GM21825 (cell line): ENCODE data around the gene CETP.
A peak's percentile ranks its signal among the peaks of the same experiment; 100 is the strongest.
"Not testable (repeated sequence)": the region's sequence is repeated elsewhere in the genome, so short reads cannot be mapped to it uniquely, and the experiment has no call there.

Source experiments
- ATAC-seq: cut with Tn5 transposase; IDR thresholded peaks from one replicate; pipeline ENCODE4 v1.9.1; 2021; ENCODE audit warnings: mild to moderate bottlenecking, moderate library complexity; ENCODE audit not compliant: unreplicated experiment

CETP gene

DNA sequence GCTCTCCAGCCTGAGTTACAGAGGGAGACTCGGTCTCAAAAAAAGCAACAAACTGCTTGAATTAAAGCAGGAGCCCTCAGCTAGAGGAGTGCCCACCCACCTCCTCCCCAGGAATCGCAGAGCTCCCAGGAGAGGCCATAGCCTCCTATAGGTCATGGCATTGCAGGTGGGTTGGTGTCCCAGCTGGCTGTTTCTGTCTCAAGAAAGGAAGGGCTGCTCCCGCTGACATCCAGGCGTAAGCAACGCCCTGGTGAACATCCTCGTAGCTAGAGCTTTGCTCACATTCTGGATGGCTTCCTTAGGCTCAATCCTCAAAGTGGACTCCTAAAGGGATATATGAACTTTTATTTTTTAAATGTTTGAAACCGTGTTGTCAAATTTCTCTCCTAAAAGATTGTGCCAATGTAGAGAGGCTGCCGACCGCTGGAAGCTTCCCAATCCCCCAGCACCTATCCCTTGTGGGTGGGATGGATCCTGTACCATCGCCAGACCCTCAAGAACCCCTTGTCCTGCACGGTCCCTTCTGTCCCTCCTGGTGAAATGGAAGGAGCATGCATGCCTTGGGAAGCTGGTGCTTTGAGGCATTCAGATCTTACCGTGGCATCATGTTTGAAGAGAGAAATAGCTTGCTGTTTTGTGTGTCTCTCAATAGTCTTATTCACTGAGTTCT is 33.5 kb downstream of the CETP start:
- ATAC-seq: no peak

DNA sequence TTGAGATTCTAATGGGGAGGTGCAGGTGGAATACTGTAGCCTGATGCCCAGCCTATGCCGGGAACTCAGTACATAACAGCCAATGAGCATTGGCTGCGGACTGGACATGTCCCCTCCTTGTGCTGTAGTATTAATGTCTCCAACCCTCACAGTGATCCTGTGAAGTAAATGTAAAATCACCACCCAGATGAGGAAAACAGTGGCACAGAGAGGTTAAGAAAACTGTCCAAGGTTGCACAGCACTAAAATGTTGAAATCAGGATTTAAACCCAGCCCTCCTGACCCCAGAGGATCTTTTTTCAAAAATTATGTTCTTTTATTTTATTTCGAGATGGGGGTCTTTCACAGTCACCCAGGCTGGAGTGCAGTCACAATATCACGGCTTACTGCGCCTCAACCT is 35.5 kb downstream of the CETP start:
- ATAC-seq: no peak

DNA sequence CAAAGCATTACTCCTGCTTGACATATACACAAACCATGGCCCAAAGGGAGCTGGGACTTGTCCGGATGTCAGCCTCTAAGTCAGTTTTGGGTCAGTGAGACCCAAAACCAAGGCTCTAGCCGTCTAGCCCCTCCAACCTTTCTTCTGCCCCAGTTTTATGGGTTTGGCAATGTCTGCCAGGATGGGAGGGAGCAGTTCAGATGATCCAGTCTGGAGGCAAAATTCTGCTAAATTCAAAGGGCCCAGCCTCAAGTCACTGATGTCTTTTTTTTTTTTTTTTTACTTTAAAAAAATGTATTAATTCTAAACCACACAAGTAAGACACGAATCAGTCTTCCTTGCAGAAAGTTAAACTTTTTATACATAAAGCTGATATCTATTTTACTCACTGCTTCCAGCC is 36.2 kb downstream of the CETP start:
- no peak for ATAC-seq

DNA sequence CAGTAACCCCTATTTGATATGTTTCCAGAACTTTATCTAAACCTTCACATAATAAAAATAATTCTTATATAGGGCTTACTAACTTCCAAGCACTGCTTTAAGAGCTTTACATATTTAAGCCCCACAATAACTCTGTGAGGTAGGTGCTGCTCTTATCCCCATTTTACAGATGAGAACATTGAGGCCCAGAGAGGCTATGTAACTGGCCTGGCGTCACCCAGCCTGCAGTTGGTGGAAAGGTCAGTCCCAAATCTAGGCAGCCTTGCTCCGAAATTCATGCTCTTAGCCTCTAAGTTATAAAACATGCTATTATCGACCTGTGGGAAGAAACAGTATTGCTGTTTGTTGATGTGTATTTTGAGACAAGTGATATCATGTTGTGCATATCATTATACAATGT is 36.6 kb downstream of the CETP start:
- no peak for ATAC-seq

DNA sequence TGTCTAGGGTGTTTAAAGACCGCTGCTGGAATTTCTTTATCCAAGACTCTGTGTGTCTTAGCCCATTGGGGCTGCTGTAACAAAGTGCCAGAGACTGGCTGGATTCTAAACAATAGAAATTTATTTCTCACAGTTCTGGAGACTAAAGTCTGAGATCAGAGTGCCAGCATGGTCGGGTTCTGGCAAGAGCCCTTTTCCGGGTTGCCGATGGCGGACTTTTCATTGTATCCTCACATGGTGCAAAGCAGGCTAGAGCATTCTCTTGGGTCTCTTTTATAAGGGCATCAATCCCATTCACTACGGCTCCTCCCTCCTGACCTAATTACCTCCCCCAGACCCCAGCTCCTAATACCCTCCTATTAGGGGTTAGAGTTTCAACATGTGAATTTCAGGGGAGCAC is 37.1 kb downstream of the CETP start:
- ATAC-seq: no peak

DNA sequence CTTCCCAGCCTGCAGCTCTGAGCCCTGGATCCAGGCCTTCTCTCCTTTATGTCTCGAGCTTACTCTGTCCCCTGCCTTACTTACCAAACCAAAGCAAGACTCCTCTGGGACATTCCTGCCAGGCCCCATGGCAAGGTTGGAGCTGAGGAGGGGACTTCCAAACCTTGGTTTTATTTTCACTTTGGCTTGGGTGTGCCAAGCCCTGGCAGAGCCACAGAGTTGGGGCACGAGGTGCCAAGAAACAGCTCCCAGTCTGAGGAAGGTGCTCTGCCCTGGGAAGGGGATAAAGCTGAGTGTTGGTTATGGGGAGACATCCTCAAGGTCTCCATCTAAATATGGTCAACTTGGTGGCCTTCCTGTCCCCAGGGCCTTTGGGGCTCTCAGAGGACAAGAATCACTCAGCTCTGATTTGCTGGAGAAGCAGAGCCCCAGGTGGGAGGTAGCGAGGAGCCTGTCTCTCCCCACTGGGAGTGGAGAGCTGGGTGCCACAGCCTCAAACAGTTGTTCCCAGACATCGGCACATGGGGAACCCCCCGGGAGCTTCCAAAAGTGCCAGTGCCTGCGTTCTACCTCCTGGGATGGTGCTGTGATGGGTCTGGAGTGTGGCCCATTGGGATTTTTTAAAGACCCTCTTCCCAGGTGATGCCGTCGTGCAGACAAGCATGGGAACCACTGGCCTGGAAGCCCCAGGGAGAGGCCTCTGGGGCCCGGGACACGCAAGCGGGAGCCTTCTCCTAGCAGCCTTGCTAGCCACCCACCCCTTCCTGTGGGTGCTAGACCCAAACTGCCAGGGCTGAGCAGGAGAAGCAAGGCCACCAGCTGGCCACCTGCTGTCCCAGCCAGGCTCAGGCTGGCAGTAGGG is 37.9 kb downstream of the CETP start:
- ATAC-seq: peak; percentile 25

DNA sequence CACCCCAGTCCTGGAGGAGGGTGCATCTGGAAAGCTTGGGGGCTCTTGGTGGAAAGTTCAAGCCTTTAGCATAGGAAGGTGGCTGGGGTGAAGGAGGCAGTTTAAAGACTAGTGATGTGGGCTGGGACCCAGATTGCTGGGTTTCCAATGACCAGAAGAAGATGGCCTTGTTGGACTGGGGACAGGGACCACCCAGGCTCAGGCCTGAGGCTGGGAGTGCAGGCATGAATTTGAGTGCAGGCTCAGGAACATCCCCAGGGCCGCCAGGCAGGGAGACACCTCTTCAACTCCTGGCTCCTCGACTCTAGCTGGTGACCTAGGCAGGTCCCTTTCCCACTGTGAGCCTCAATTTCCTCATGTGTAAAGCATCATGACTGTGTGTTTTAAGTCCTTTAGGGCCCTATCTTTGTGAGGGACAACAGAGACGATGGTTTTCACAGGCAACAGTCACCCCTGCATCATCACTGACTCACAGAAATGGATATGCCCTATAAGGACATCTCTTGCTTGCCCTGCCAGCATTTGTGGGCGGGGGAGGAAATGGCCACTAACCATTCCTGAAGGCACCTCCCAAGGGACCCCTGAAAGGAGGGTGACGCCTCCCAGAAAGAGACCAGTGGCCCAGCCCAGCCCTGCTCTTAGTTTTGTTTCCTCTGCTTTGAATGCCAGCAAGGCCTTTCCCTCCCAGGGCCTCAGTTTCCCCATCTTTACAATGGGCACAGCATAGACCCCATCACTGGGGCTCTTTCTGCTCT is 38.7 kb downstream of the CETP start:
- ATAC-seq: peak; percentile 35

DNA sequence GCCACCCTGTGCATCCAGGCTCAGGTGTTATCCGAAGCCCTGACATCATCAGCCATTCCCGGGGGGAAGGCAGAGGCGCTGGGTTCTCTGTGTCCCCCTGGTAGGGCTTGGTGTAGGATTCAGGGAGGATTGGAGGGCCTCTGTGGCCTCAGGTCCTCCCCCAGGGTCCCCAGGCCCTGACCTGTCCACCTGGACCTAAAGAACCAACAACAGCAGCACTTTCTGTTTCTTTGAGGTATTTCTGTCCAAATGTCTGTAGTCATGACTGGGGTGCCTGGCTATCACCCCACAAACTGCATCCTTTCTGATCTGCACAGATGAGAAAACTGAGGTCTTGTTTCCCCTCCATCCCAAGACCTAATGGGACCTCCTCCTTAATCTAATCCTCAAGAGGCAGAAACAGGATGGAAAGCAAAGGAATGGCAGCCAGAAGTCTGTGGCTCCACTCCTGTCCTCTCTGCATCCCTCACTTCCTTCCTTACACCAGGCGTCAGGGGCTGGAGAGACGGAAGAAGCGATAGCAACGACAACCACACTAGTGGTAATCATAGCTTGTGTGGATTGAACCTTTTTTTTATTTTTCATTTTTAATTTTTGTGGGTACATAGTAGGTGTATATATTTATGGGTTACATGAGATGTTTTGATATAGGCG is 39.4 kb downstream of the CETP start:
- no peak for ATAC-seq

DNA sequence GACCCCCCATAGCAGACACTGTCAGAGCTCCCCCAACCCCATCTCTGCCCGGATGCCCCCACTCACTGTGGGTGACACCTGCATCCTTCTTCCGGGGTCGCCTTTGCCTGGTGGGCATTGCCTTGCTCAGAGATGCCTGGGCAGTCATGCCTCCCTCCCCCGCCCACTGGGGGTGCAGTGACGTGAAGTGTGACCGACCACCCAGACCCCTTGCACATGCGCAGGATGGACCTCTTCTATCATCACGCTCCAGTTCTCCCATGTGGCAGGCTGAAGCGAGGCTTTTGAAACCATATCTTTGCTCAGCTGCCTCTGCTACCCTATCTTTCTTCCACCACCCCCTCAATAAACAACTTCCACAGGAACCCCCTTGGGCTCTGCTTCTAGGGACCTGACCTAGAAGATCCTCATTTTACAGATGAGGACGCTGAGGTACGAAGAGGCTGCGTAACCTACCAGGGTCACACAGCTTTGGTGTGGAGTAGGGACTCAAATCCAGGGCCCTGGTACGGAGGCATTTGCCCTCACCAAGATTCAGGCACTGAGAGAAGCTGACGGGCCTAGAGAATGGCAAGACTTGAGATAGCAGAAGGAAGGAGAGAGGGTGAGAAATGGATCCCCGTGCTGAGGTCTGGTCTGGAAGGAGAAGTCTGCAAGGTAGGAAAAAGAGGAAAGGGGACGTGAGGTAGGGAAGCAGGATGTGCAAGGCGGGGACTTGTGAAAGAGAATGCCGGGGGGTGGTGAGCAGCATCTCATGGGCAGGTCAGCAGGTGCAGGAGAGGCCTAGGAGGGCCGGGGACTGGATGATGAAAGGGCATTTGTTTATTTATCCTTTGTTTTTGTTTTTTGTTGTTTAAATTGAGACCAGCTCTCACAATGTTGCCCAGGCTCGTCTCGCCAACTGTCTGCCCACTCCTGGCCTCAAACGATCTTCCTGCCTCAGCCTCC is 42.0 kb downstream of the CETP start:
- no peak for ATAC-seq

DNA sequence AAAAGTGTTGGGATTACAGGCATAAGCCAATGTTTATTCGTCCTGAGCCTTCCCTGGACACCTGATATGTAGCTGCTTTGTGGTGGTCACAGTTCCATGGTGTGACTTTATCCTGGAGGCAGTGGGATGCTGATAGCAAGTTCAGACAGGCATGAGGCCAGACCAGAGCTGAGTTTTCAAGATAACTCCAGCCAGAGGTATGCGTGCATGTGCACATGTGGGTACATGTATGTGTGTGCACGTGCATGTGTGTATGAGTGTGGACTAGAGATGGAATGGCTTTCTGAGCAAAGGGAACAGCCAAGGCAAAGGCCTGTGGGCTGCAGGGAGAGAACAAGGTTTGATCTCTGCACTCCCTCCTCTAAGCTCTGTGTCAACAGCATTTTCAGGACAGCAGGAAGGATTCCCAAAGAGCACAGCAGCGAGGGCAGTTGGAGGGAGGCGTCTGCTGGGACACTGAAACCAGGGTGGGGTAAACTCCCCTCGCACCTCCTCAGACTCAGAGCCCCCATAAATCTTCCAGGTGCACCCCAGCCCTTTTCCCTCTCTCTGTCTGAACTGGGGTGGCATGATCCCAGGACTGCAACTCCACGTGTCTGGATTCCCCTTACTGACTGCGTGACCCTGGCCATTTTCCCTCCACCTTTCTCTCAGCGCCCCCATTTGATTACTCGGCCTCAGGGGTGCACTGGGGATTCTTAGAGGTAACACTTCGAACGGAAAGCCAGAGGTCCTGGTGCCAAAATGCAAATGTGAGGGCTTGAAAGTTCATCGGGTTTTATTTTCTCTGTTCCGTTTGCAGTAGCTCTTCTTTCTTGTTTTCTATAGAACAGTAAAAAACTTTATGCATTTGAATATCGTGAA is 42.9 kb downstream of the CETP start:
- no peak for ATAC-seq

DNA sequence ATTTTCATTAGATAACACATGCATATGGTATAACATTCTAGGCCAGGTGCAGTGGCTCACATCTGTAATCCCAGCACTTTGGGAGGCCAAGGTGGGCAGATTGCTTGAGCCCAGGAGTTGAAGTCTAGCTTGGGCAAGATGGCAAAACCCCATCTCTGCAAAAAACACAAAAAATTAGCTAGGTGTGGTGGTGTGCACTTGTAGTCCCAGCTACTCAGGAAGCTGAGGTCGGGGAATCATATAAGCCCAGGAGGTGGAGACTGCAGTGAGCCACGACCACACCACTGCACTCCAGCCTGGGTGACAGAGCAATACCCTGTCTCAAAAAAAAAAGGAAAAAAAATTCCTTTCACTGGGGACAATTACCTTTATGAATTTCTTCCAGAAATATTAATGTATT is 43.8 kb downstream of the CETP start:
- ATAC-seq: not testable (repeated sequence)

DNA sequence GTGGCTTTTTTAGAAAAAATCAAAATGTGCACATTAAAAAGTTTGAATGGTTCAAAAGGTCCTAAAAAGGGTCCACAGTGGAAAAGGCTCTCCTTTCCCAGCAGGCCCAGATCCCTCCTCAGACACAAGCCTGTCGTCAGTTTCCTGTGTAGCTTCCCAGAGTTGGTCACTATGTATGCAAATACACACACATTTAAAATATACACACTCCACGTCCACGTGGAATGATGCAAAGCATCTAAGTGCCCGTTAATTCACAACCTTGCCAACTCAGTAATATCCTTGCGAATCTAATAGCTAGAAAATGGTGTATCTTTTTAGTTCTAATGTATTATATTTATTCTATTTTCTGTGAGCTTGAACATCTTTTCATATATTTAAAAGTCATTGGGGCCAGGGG is 45.3 kb downstream of the CETP start:
- no peak for ATAC-seq

DNA sequence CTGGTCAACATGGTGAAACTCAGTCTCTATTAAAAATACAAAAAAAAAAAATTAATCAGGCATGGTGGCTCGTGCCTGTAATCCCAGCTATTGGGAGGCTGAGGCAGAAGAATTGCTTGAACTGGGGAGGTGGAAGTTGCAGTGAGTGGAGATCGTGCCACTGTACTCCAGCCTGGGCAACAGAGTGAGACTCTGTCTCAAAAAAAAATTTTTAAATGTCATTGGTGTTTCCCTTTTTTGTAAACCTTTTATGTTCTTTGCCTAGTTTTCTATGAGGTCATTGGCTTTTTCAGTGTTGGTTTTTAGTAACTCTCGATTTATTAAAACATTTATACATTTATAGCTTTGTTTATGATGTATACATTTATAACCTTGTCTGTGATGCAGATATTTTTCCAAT is 45.8 kb downstream of the CETP start:
- no peak for ATAC-seq

DNA sequence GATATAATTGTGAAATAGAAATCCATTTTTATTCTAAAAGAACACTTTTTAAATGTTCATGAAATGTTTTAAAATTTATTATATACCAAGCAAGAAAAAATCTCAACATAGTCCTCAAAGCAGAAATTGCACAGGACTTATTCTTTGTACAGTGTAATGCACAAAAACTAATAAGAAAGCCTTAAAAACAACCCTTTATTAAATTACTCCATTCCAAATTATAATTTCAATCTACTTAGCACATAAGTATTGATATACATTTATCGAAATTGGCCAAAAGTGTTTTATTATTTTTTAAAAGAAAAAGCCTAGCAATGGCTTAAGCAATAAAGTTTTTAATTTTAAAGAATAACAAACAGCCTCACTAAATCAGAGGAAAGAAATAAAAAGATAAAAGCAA is 46.7 kb downstream of the CETP start:
- no peak for ATAC-seq

DNA sequence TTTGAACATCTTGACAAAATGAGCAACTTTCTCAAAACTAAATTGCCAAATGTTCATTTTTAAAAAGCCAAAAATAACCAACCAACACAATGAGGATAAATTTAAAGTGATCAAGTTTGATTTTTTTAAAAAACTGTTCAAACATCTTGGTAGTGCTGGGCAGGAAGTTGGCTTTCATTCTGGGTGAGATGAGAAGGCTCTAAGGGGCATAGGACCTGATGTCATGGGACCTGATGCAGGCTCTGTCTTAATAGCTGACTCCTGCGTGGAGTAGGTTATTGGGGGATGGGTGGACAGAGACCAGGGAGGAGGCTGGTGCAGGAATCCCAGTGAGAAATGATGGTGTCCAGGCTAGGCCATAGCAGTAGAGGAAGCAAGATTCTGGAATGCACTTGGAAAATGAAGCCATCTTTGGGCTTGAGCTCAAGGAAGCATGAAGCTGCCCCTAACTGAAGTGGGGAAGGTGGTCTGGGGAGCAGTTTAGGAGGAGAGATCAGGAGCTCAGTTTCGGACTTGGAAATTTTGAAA is 48.0 kb downstream of the CETP start:
- ATAC-seq: no peak

DNA sequence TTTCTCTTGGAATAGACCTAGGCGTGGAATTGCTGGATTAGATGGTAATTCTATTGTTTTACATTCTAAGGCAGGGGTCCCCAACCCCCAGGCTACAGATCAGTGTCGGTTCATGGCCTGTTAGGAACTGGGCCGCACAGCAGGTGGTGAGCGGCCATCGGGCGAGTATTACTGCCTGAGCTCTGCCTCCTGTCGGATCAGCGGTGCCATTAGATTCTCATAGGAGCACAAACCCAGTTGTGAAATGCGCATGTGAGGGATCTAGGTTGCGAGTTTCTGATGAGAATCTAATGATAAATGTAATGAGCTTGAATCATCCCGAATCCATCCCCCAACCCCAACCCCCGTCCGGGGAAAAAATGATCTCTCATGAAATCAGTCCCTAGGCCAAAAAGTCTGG is 50.6 kb downstream of the CETP start:
- ATAC-seq: no peak

DNA sequence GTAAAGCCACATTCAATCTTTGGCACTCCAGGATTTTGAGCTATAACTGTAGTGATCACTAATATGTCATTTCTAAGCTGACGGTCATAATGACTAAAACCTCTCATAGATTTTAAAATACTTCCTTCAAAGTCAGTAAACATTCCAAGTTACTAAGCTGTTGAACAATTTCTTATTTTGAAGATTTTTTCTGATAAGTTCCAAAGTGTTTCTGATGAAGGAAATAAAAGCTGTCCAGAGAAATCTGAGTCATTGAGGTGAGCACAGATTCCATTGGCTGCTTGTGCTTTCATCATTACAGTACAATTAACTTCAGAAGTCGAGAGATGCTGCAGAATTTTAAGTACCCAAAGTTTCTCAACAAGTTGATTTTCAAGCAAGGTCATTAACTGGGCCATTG is 51.5 kb downstream of the CETP start:
- no peak for ATAC-seq

DNA sequence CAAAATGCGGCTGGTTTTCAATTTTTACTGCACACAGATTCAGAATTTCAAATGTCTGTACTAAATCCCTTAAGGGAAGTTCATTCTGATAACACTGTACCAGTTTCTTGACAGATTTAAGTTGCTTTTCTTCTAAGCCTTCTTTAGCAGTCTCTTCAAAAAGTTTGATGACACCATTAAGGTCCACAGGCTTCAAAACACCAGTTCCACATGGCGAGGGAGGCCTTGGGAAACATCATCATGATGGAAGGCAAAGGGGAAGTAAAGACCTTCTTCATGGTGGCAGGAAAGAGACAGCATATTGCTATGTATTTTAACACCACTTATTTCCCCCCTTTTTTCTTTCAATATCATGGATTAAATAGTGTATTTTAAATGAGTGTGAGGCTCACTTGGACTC is 52.2 kb downstream of the CETP start:
- no peak for ATAC-seq

DNA sequence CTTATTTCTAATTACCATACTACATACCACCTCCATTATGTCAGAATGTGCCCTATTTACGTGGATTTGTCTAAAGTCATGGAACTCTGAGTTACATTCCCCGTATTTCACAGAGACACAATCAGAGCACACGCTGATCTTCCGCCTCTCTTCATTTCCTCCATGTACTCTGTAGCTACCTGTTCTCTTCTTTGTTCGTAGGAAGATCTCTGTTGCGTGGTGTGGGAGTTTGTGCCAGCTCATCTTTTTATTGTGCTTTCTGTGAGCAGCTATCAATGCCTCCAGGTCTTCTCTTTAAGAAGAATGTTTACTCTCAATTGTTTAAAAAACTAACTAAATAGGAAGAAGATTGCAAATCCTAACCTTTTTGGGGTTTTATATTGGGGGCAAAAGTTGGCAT is 54.6 kb downstream of the CETP start:
- ATAC-seq: no peak
